Fibroblast of villous mesenchyme (primary cell): ENCODE data around the gene TEX26. TPM values are rescaled to one million over a fixed set of nuclear protein-coding genes. Genes with fewer than 3 reads are reported as not detected.
A peak's percentile ranks its signal among the peaks of the same experiment; 100 is the strongest.

Experiments used
- DNase-seq: peaks from one replicate; pipeline ENCODE4 v3.0.0-alpha.2; 2010; ENCODE audit warnings: low read depth
- H3K4me3 ChIP-seq: 2 replicates; pipeline ENCODE4 v1.5.1; 2011; ENCODE audit warnings: low read depth, mild to moderate bottlenecking, low read length
- CTCF ChIP-seq: IDR thresholded peaks from 2 replicates; pipeline ENCODE4 v1.5.1; 2012; ENCODE audit warnings: low read depth, mild to moderate bottlenecking, low read length; ENCODE audit not compliant: insufficient read depth
- total RNA-seq: library from RNA; depleted of rRNA; stranded (reverse); fragments of >200 nt; gene quantifications from 2 replicates; pipeline ENCODE4 v1.2.3, GENCODE V29; 2012

Gene TEX26
- under 0.01 TPM in 1 of 2 replicates, not detected in the other for total RNA-seq

- peak; percentile 9 for TF ChIP-seq CTCF
- DNase-seq: no peak
- no peak within 1 kb of the TSS for H3K4me3 ChIP-seq
These were observed at the start of gene TEX26 for GRCh38 chr13:30932481-30933353. TEX26 (plus strand) TSS chr13:30932656; CDS start chr13:30932716, 60 bp downstream.

- no peak for DNase-seq
- no peak overlapping the region for H3K4me3 ChIP-seq
- TF ChIP-seq CTCF: no peak
These were observed 49.3 kb upstream of the TEX26 start for GRCh38 chr13:30882996-30883766.

- TF ChIP-seq CTCF: no peak
- DNase-seq: no peak
- H3K4me3 ChIP-seq: no peak overlapping the region
These were observed 47.9 kb upstream of the TEX26 start for GRCh38 chr13:30884543-30884942.

- no peak for DNase-seq
- TF ChIP-seq CTCF: no peak
These were observed 43.2 kb upstream of the TEX26 start for GRCh38 chr13:30889196-30889690.

GRCh38 chr13:30892966-30893365, 39.5 kb upstream of the TEX26 start:
- peak; percentile 74 for TF ChIP-seq CTCF
- no peak overlapping the region for H3K4me3 ChIP-seq
- peak; percentile 56 for DNase-seq

More at GRCh38 chr13:30889196-30889690, 43.2 kb upstream of the TEX26 start:
- H3K4me3 ChIP-seq: no peak overlapping the region

GRCh38 chr13:30895773-30896172, 36.7 kb upstream of the TEX26 start:
- peak; percentile 92 for DNase-seq
- no peak for TF ChIP-seq CTCF
- H3K4me3 ChIP-seq: no peak overlapping the region
